MM.1S (cell line): ENCODE data around the gene CNTROB.
A peak's percentile ranks its signal among the peaks of the same experiment; 100 is the strongest.

Experiments
- DNase-seq: peaks from one replicate; pipeline ENCODE4 v3.0.0-alpha.2; 2015
- H2AFZ ChIP-seq: fragments of 300-600 bp; sonication (generic); 2 replicates; pipeline ENCODE4 v1.6.0; 2016; ENCODE audit warnings: antibody characterized with exemption, low read length
- H3F3A ChIP-seq: fragments of 300-600 bp; sonication (generic); 2 replicates; pipeline ENCODE4 v1.6.1; 2016; ENCODE audit warnings: mild to moderate bottlenecking, antibody characterized with exemption, low read length, moderate library complexity, mixed read lengths; ENCODE audit not compliant: insufficient read depth
- H3K27ac ChIP-seq: fragments of 300-600 bp; sonication (generic); 2 replicates; pipeline ENCODE4 v1.5.1; 2016; ENCODE audit warnings: mild to moderate bottlenecking, low read length
- H3K27me3 ChIP-seq: fragments of 300-600 bp; sonication (generic); replicated peaks from 2 replicates; pipeline ENCODE4 v1.6.0; 2016; ENCODE audit warnings: low read length; ENCODE audit not compliant: insufficient read depth
- H3K36me3 ChIP-seq: fragments of 300-600 bp; sonication (generic); replicated peaks from 2 replicates; pipeline ENCODE4 v1.6.1; 2016; ENCODE audit warnings: mild to moderate bottlenecking, low read length, mixed read lengths; ENCODE audit not compliant: insufficient read depth
- H3K4me1 ChIP-seq: fragments of 300-600 bp; sonication (generic); 2 replicates; pipeline ENCODE4 v1.6.1; 2016; ENCODE audit warnings: low read length, mixed read lengths
- H3K4me2 ChIP-seq: fragments of 300-600 bp; sonication (generic); 2 replicates; pipeline ENCODE4 v1.6.0; 2016; ENCODE audit warnings: low read depth, low read length
- H3K4me3 ChIP-seq: fragments of 300-600 bp; sonication (generic); 2 replicates; pipeline ENCODE4 v1.5.1; 2016; ENCODE audit warnings: low read length, mixed read lengths
- H3K79me2 ChIP-seq: fragments of 300-600 bp; sonication (generic); 2 replicates; pipeline ENCODE4 v1.6.1; 2016; ENCODE audit warnings: mixed run types, low read length, mixed read lengths
- H3K9ac ChIP-seq: fragments of 300-600 bp; sonication (generic); 2 replicates; pipeline ENCODE4 v1.6.1; 2016; ENCODE audit warnings: low read length, mixed read lengths
- H3K9me2 ChIP-seq: fragments of 300-600 bp; sonication (generic); replicated peaks from 2 replicates; pipeline ENCODE4 v1.6.1; 2016; ENCODE audit warnings: mild to moderate bottlenecking, low read length, mixed read lengths; ENCODE audit not compliant: insufficient read depth
- H3K9me3 ChIP-seq: fragments of 300-600 bp; sonication (generic); replicated peaks from 2 replicates; pipeline ENCODE4 v1.6.1; 2016; ENCODE audit warnings: mild to moderate bottlenecking, low read length, mixed read lengths; ENCODE audit not compliant: insufficient read depth
- H4K20me1 ChIP-seq: fragments of 300-600 bp; sonication (generic); 2 replicates; pipeline ENCODE4 v1.6.1; 2016; ENCODE audit warnings: mild to moderate bottlenecking, low read length, moderate library complexity, mixed read lengths; ENCODE audit not compliant: insufficient read depth
- CTCF ChIP-seq: fragments of 300-600 bp; sonication (generic); IDR thresholded peaks from 2 replicates; pipeline ENCODE4 v1.5.1; 2016; ENCODE audit warnings: antibody characterized with exemption, low read length, mixed read lengths
- EZH2 ChIP-seq: fragments of 300-600 bp; sonication (generic); optimal IDR thresholded peaks from 2 replicates; pipeline ENCODE3; 2017; ENCODE audit warnings: low read depth, mild to moderate bottlenecking, antibody characterized with exemption, low read length, mixed read lengths
- EZH2phosphoT487 ChIP-seq: fragments of 300-600 bp; sonication (generic); IDR thresholded peaks from 2 replicates; pipeline ENCODE4 v1.6.1; 2018; ENCODE audit warnings: antibody characterized with exemption, low read length

Gene CNTROB

GRCh38 chr17:7915179-7915610, 16.8 kb upstream of the CNTROB start:
- Histone ChIP-seq H3K36me3 (no peaks in the 10 kb centered on the region), H2AFZ (peak overlapping the region; percentile 50), H3K27ac (peak overlapping the region; percentile 50; the same call in 1 of the 2 replicates), H3K27me3 (peaks cover 36% of the 10 kb centered on the region), H3K4me2 (peak overlapping the region; percentile 67), H3K4me3 (peak overlapping the region; percentile 56), H4K20me1 (no peaks in the 10 kb centered on the region), H3K9me2 (no peaks in the 10 kb centered on the region), H3K79me2 (no peaks in the 10 kb centered on the region), H3K9ac (peak overlapping the region; percentile 49; the same call in 1 of the 2 replicates), H3F3A (no peaks in the 10 kb centered on the region), H3K4me1 (no peaks in the 10 kb centered on the region), H3K9me3 (no peaks in the 10 kb centered on the region)
- TF ChIP-seq EZH2 (no peak), EZH2phosphoT487 (no peak), CTCF (no peak)
- no peak for DNase-seq

GRCh38 chr17:7915611-7916384, 16.2 kb upstream of the CNTROB start, which contains the start of gene RNF227:
TSS of gene RNF227 (minus strand) at chr17:7916289. CDS start at chr17:7916195, 94 bp downstream.
- Histone ChIP-seq H2AFZ (peak within 1 kb of the TSS; percentile 67), H3K27ac (peak within 1 kb of the TSS; percentile 50; the same call in 1 of the 2 replicates), H3K79me2 (no peaks in the 10 kb centered on the region), H3K9ac (peak within 1 kb of the TSS; percentile 49; the same call in 1 of the 2 replicates), H3K27me3 (peaks cover 30% of the 10 kb centered on the region), H3K36me3 (no peaks in the 10 kb centered on the region), H3F3A (no peaks in the 10 kb centered on the region), H3K9me2 (no peaks in the 10 kb centered on the region), H3K9me3 (no peaks in the 10 kb centered on the region), H3K4me1 (no peaks in the 10 kb centered on the region), H3K4me2 (peak within 1 kb of the TSS; percentile 67), H4K20me1 (no peaks in the 10 kb centered on the region), H3K4me3 (peak within 1 kb of the TSS; percentile 56)
- peak; percentile 56 for DNase-seq
- no peak for TF ChIP-seq EZH2
- no peak for TF ChIP-seq CTCF
- TF ChIP-seq EZH2phosphoT487 = no peak

- Histone ChIP-seq H3K9me3 (no peaks in the 10 kb centered on the region), H3K4me1 (no peaks in the 10 kb centered on the region), H4K20me1 (no peaks in the 10 kb centered on the region), H3K79me2 (no peaks in the 10 kb centered on the region), H3K36me3 (no peaks in the 10 kb centered on the region), H3K9ac (no peak overlapping the region), H3K4me2 (peak overlapping the region; percentile 21; the same call in 1 of the 2 replicates), H3F3A (no peaks in the 10 kb centered on the region), H3K9me2 (no peaks in the 10 kb centered on the region), H3K27me3 (peaks cover 25% of the 10 kb centered on the region), H2AFZ (peak overlapping the region; percentile 67; the same call in 1 of the 2 replicates), H3K4me3 (peak overlapping the region; percentile 22; the same call in 1 of the 2 replicates), H3K27ac (no peak overlapping the region)
- TF ChIP-seq EZH2phosphoT487 (no peak), EZH2 (no peak), CTCF (no peak)
- DNase-seq = no peak
These were observed 15.7 kb upstream of the CNTROB start for GRCh38 chr17:7916385-7916682.
